GM23248 (cell line): Measurements from ENCODE around the gene IQCK.

Experiments
- EZH2 ChIP-seq: fragments of 200-600 bp; sonication (generic); IDR thresholded peaks from 2 replicates; pipeline ENCODE4 v1.6.1; 2018; ENCODE audit warnings: antibody characterized with exemption, mild to moderate bottlenecking; ENCODE audit not compliant: insufficient read depth, poor library complexity, severe bottlenecking
- EZH2phosphoT487 ChIP-seq: fragments of 200-600 bp; sonication (generic); IDR thresholded peaks from 2 replicates; pipeline ENCODE4 v1.6.1; 2018; ENCODE audit warnings: antibody characterized with exemption, moderate library complexity, mild to moderate bottlenecking, low read depth; ENCODE audit not compliant: insufficient read depth

DNA sequence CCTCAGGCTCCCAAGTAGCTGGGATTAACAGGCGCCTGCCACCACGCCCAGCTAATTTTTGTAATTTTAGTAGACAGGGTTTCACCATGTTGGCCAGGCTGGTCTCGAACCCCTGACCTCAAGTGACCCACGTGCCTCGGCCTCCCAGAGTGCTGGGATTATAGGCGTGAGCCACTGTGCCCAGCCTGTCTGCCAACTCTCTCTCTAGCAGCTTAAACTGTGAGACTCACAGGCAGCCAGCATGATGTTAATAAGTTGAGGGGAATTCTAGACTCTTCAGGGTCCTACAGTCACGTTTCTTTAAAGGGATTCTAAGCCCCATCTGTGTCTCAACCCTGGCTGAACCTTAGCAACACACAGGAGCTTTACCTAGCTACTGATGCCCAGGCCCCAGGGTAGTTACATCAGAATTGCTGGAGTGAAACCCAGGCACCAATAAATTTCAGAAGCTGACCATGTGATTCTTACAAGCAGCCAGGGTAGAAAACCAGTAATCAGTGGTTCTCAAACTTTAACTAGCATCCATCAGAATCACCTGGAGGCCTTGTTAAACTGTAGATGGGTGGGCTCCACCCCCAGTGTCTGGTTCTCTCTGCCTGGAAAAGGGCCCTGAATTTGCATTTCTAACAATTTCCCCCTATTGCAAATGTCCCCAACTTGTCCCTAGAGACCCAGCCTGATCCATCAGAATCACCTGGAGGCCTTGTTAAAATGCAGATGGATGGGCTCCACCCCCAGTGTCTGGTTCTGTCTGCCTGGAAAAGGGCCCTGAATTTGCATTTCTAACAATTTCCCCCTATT is 135.9 kb downstream of the IQCK start:
- no peak for TF ChIP-seq EZH2
- TF ChIP-seq EZH2phosphoT487 = no peak
